GM23338 (cell line): ENCODE results near the gene ESPN. TPM values are rescaled to one million over a fixed set of nuclear protein-coding genes. Genes with fewer than 3 reads are reported as not detected.

Experiments
- ATAC-seq: fragments of 200-7000 bp; cut with Tn5 transposase; 3 replicates; pipeline ENCODE4 v1.9.1; 2020
- DNase-seq: peaks from one replicate; pipeline ENCODE4 v3.0.0-alpha.2; 2015; ENCODE audit warnings: low spot score
- H2AFZ ChIP-seq: fragments of 200-600 bp; sonication (generic); 2 replicates; pipeline ENCODE4 v1.8.0; 2016; ENCODE audit warnings: antibody characterized with exemption, mild to moderate bottlenecking, moderate library complexity
- H3F3A ChIP-seq: fragments of 200-600 bp; sonication (generic); replicated peaks from 2 replicates; pipeline ENCODE4 v1.8.0; 2017; ENCODE audit warnings: antibody characterized with exemption, mixed run types, low read depth
- H3K27ac ChIP-seq: fragments of 200-600 bp; sonication (generic); 2 replicates; pipeline ENCODE4 v1.6.1; 2016; ENCODE audit warnings: low read depth
- H3K27me3 ChIP-seq: fragments of 200-600 bp; sonication (generic); 2 replicates; pipeline ENCODE4 v1.8.0; 2016; ENCODE audit warnings: mild to moderate bottlenecking, mixed run types, moderate library complexity; ENCODE audit not compliant: insufficient read depth
- H3K36me3 ChIP-seq: fragments of 200-600 bp; sonication (generic); 2 replicates; pipeline ENCODE4 v1.8.0; 2016; ENCODE audit warnings: mild to moderate bottlenecking; ENCODE audit not compliant: insufficient read depth
- H3K4me1 ChIP-seq: fragments of 200-600 bp; sonication (generic); 2 replicates; pipeline ENCODE4 v1.8.0; 2016; ENCODE audit warnings: mild to moderate bottlenecking, moderate library complexity; ENCODE audit not compliant: insufficient read depth
- H3K4me2 ChIP-seq: fragments of 200-600 bp; sonication (generic); 2 replicates; pipeline ENCODE4 v1.7.1; 2017; ENCODE audit warnings: mixed run types
- H3K4me3 ChIP-seq: fragments of 200-600 bp; sonication (generic); 2 replicates; pipeline ENCODE4 v1.6.1; 2016; ENCODE audit warnings: mixed run types
- H3K79me2 ChIP-seq: fragments of 200-600 bp; sonication (generic); replicated peaks from 2 replicates; pipeline ENCODE4 v1.8.0; 2017; ENCODE audit warnings: mild to moderate bottlenecking; ENCODE audit not compliant: insufficient read depth
- H3K9me2 ChIP-seq: fragments of 200-600 bp; sonication (generic); 2 replicates; pipeline ENCODE4 v1.8.0; 2017; ENCODE audit not compliant: insufficient read depth
- H4K20me1 ChIP-seq: fragments of 200-600 bp; sonication (generic); replicated peaks from 2 replicates; pipeline ENCODE4 v1.8.0; 2017; ENCODE audit warnings: mild to moderate bottlenecking; ENCODE audit not compliant: insufficient read depth
- H3K27ac Mint-ChIP-seq: 2 replicates; pipeline ENCODE4 v1.8.0; 2020; ENCODE audit warnings: inconsistent platforms, mild to moderate bottlenecking, moderate library complexity, mixed read lengths
- H3K27me3 Mint-ChIP-seq: 3 replicates; pipeline ENCODE4 v1.8.0; 2022; ENCODE audit warnings: low read depth, mild to moderate bottlenecking, moderate library complexity, mixed read lengths, inconsistent platforms; ENCODE audit not compliant: insufficient read depth, poor library complexity
- H3K36me3 Mint-ChIP-seq: 3 replicates; pipeline ENCODE4 v1.8.0; 2021; ENCODE audit warnings: low read depth, mild to moderate bottlenecking, inconsistent platforms, moderate library complexity, mixed read lengths
- H3K4me1 Mint-ChIP-seq: 3 replicates; pipeline ENCODE4 v1.8.0; 2020; ENCODE audit warnings: mild to moderate bottlenecking, inconsistent platforms, mixed read lengths
- H3K4me3 Mint-ChIP-seq: 3 replicates; pipeline ENCODE4 v1.8.0; 2021; ENCODE audit warnings: moderate library complexity, mild to moderate bottlenecking, inconsistent platforms, mixed read lengths
- H3K9me3 Mint-ChIP-seq: 3 replicates; pipeline ENCODE4 v1.8.0; 2020; ENCODE audit warnings: moderate library complexity, mild to moderate bottlenecking, inconsistent platforms, mixed read lengths
- CREB1 ChIP-seq: fragments of 250-450 bp; sonication (Bioruptor Pico); IDR thresholded peaks from 2 replicates; pipeline ENCODE4 v1.5.0; 2020; ENCODE audit warnings: low read depth, mild to moderate bottlenecking, moderate library complexity
- CTCF ChIP-seq, 2 experiments: fragments of 200-600 bp in 1 of 2; sonication (generic) in 1 of 2; conservative IDR thresholded peaks; 2 replicates each; pipeline versions ENCODE4 v1.5.1 to v1.6.1; 2016 to 2017; ENCODE audit warnings: antibody characterized with exemption in 2 of 2, low read depth in 2 of 2, mild to moderate bottlenecking in 2 of 2, moderate library complexity in 1 of 2
- ETS1 ChIP-seq: IDR thresholded peaks from 2 replicates; pipeline ENCODE4 v1.6.1; 2016; ENCODE audit warnings: antibody characterized with exemption
- EZH2 ChIP-seq: fragments of 200-600 bp; sonication (generic); IDR thresholded peaks from one replicate; pipeline ENCODE4 v1.8.0; 2017; ENCODE audit warnings: antibody characterized with exemption, mild to moderate bottlenecking, low read depth; ENCODE audit not compliant: unreplicated experiment
- EZH2phosphoT487 ChIP-seq: fragments of 200-600 bp; sonication (generic); IDR thresholded peaks from one replicate; pipeline ENCODE4 v1.8.1; 2018; ENCODE audit warnings: antibody characterized with exemption; ENCODE audit not compliant: unreplicated experiment
- JUNB ChIP-seq: IDR thresholded peaks from one replicate; pipeline ENCODE4 v1.6.1; 2016; ENCODE audit warnings: antibody characterized with exemption; ENCODE audit not compliant: unreplicated experiment
- NANOG ChIP-seq: IDR thresholded peaks from 2 replicates; pipeline ENCODE4 v1.6.1; 2016; ENCODE audit warnings: antibody characterized with exemption, borderline replicate concordance
- POLR2AphosphoS5 ChIP-seq: IDR thresholded peaks from 2 replicates; pipeline ENCODE4 v1.6.1; 2016; ENCODE audit warnings: antibody characterized with exemption, low read depth
- REST ChIP-seq: IDR thresholded peaks from one replicate; pipeline ENCODE4 v1.6.1; 2018; ENCODE audit warnings: antibody characterized with exemption; ENCODE audit not compliant: unreplicated experiment
- STAT1 ChIP-seq: IDR thresholded peaks from one replicate; pipeline ENCODE4 v1.6.1; 2016; ENCODE audit warnings: antibody characterized with exemption; ENCODE audit not compliant: unreplicated experiment
- ZNF114 ChIP-seq: fragments of 250-450 bp; sonication (Bioruptor Pico); IDR thresholded peaks from 2 replicates; pipeline ENCODE4 v1.5.0; 2020; ENCODE audit warnings: mild to moderate bottlenecking, moderate library complexity
- ZNF331 ChIP-seq: fragments of 250-450 bp; sonication (Bioruptor Pico); IDR thresholded peaks from 2 replicates; pipeline ENCODE4 v1.5.0; 2020; ENCODE audit warnings: low read depth, mild to moderate bottlenecking, moderate library complexity
- ZNF462 ChIP-seq: fragments of 250-450 bp; sonication (Bioruptor Pico); IDR thresholded peaks from 2 replicates; pipeline ENCODE4 v1.5.0; 2020; ENCODE audit warnings: mild to moderate bottlenecking, moderate library complexity
- polyA plus RNA-seq: library from polyadenylated mRNA; unstranded; fragments of >200 nt; fragmentation: Nextera tagmentation; extraction: Ambion mirVana; gene quantifications from 2 replicates; pipeline ENCODE4 v1.2.1, GENCODE V29; 2016
- total RNA-seq: library from RNA; depleted of rRNA; stranded (reverse); fragments of >200 nt; shearing (Covaris generic); gene quantifications from 2 replicates; pipeline ENCODE4 v1.2.3, GENCODE V29; 2014

The ESPN gene
- total and polyA plus RNA-seq, 2 experiments from 2014 or later, result 12.2 to 13.6 TPM

GRCh38 chr1:6425658-6426057, 1.1 kb downstream of the ESPN start:
- Mint-ChIP-seq H3K27me3 (peaks cover 71% of the 10 kb centered on the region), H3K27ac (no peak overlapping the region), H3K4me1 (peaks cover 22% of the 10 kb centered on the region; the same call in 2 of the 3 replicates), H3K9me3 (no peaks in the 10 kb centered on the region), H3K4me3 (no peak overlapping the region), H3K36me3 (no peaks in the 10 kb centered on the region)
- Histone ChIP-seq H3F3A (peaks cover 22% of the 10 kb centered on the region), H2AFZ (no peak overlapping the region), H3K4me3 (no peak overlapping the region), H3K9me2 (no peaks in the 10 kb centered on the region), H3K27me3 (peaks cover 67% of the 10 kb centered on the region), H3K4me2 (no peak overlapping the region), H3K27ac (no peak overlapping the region), H3K36me3 (no peaks in the 10 kb centered on the region), H3K4me1 (peaks cover 3% of the 10 kb centered on the region; the same call in 1 of the 2 replicates), H4K20me1 (no peaks in the 10 kb centered on the region), H3K79me2 (no peaks in the 10 kb centered on the region)
- TF ChIP-seq EZH2, result no peak
- TF ChIP-seq CREB1 (CRISPR knock-in tag), result no peak
- TF ChIP-seq JUNB, result no peak
- no peak for TF ChIP-seq ZNF462 (CRISPR knock-in tag)
- TF ChIP-seq EZH2phosphoT487, result no peak
- no peak for TF ChIP-seq CTCF (conservative IDR thresholded peaks at IDR 0.05; ENCODE audit: low read depth in 2 of 2)
- no peak for TF ChIP-seq REST
- no peak for TF ChIP-seq ZNF331 (CRISPR knock-in tag)
- TF ChIP-seq ZNF114 (CRISPR knock-in tag), result no peak
- TF ChIP-seq POLR2AphosphoS5, result no peak
- no peak for TF ChIP-seq ETS1
- TF ChIP-seq NANOG, result no peak
- no peak for TF ChIP-seq STAT1
- ATAC-seq (no peak), DNase-seq (no peak)
